Naive thymus-derived CD8-positive, alpha-beta T cell (primary cell): ENCODE data around the gene EPN1. TPM values are rescaled to one million over a fixed set of nuclear protein-coding genes. Genes with fewer than 3 reads are reported as not detected.

ENCODE experiments used
- ATAC-seq, 2 donors: fragments of 150-1000 bp; cut with Tn5 transposase in 1 of 2; sonication (Bioruptor Pico), chemical (Tn5 transposase) in 1 of 2; 1 replicate in 1 of 2; 2 replicates in 1 of 2; pipeline ENCODE4 v1.10.0; 2021; ENCODE audit warnings: mild to moderate bottlenecking in 2 of 2, moderate library complexity in 2 of 2
- POLR2A ChIA-PET: fragments of 350-600 bp; sonication (Branson Sonifier 250); formaldehyde crosslinking; loops from one replicate; lab custom pipeline; 2021; ENCODE audit warnings: antibody characterized with exemption; lab: Charles Lee
- DNase-seq, 10 donors: peaks; one replicate each; pipeline versions ENCODE4 v3.0.0 to v3.0.0-alpha.2; 2020 to 2022
- H3K27ac Mint-ChIP-seq, 10 donors: one replicate each; pipeline ENCODE4 v1.8.0; 2020 to 2022; ENCODE audit warnings: mild to moderate bottlenecking in 10 of 10, mixed read lengths in 10 of 10, moderate library complexity in 4 of 10, inconsistent platforms in 1 of 10
- H3K27me3 Mint-ChIP-seq, 5 donors: one replicate each; pipeline ENCODE4 v1.8.0; 2021 to 2022; ENCODE audit warnings: mixed read lengths in 5 of 5
- H3K36me3 Mint-ChIP-seq, 3 donors: one replicate each; pipeline ENCODE4 v1.8.0; 2020 to 2022; ENCODE audit warnings: mixed read lengths in 3 of 3, mild to moderate bottlenecking in 2 of 3, inconsistent platforms in 1 of 3
- H3K4me1 Mint-ChIP-seq, 4 donors: one replicate each; pipeline ENCODE4 v1.8.0; 2021 to 2022; ENCODE audit warnings: mixed read lengths in 4 of 4
- H3K4me3 Mint-ChIP-seq, 10 donors: one replicate each; pipeline ENCODE4 v1.8.0; 2020 to 2022; ENCODE audit warnings: mild to moderate bottlenecking in 10 of 10, mixed read lengths in 10 of 10, moderate library complexity in 6 of 10, inconsistent platforms in 1 of 10
- H3K9me3 Mint-ChIP-seq, 9 donors: one replicate each; pipeline ENCODE4 v1.8.0; 2020 to 2022; ENCODE audit warnings: mixed read lengths in 9 of 9, mild to moderate bottlenecking in 3 of 9, inconsistent platforms in 1 of 9, moderate library complexity in 1 of 9
- polyA plus RNA-seq, 3 donors: library from polyadenylated mRNA; unstranded; fragments of 300-500 nt; fragmentation: Illumina TruSeq; gene quantifications; one replicate each; pipeline ENCODE4 v1.2.3, GENCODE V29; 2021
- total RNA-seq, 8 experiments: library from RNA in 2 of 8; stranded (reverse) in 2 of 8; gene quantifications; one replicate each; pipeline ENCODE4 v1.2.3 and lab custom pipeline; 2021 to 2026

EPN1 gene
- total and polyA plus RNA-seq, 5 experiments from 2014 or later = 5.5 to 52.2 (median 15.8) TPM

DNA sequence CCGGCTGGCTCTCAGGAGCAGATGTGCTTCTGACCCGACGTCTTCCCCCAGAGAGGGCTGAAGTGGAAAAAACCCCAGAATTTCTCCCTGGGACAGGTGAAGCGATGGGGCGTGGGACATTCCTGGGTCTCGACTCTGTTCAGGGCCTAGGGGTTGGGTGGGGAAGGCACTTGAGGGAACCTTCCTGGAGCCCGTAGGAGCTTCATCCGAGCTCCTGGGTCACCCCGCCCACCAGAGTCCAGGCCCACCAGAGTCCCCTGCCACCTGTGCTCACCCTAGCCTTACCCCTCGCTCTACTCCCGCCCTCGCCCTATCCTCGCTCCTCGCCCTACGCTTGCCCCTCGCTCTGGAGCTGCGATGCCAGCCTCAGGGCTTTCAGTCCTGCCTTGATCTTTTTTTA lies 23.2 kb downstream of the EPN1 start:
- no peaks in the 10 kb centered on the region for H3K27me3 Mint-ChIP-seq
- POLR2A ChIA-PET = no interaction called here
- peaks cover 0 to 60% (median 6%) of the 10 kb centered on the region in 3 donors for H3K36me3 Mint-ChIP-seq
- ATAC-seq (no peak), DNase-seq (no peak)
- H3K4me1 Mint-ChIP-seq = no peaks in the 10 kb centered on the region
- no peak overlapping the region for H3K4me3 Mint-ChIP-seq
- H3K9me3 Mint-ChIP-seq = no peaks in the 10 kb centered on the region
- peak overlapping the region in 2 of 10 donors; percentile 20 to 57 for H3K27ac Mint-ChIP-seq

DNA sequence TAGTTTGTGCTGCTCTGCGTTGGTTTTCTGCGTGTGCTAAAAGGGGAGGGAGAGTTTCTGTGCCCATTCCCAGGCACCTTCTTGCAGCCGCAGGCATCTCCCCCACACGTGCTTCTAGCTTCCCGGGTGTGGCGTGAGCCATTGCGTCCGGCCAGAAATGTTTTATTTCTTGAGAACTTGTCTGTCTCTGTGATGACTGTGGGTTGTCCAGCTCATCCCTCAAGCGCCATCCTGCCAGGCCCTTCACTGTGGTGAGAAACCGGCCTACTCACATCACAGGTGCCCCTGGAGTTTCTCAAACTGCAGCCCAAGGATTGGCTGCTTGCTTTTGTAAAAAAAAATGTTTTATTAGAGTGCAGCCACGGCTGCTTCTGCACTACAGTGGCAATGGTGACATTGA lies 24.2 kb downstream of the EPN1 start:
- Mint-ChIP-seq H3K27ac (peak overlapping the region in 2 of 10 donors; percentile 7 to 15), H3K27me3 (no peaks in the 10 kb centered on the region), H3K4me3 (no peak overlapping the region), H3K9me3 (no peaks in the 10 kb centered on the region), H3K4me1 (peaks cover 0 to 5% (median under 1%) of the 10 kb centered on the region in 4 donors), H3K36me3 (peaks cover 0 to 50% (median 6%) of the 10 kb centered on the region in 3 donors)
- no peak for DNase-seq
- POLR2A ChIA-PET = no interaction called here
- no peak for ATAC-seq

DNA sequence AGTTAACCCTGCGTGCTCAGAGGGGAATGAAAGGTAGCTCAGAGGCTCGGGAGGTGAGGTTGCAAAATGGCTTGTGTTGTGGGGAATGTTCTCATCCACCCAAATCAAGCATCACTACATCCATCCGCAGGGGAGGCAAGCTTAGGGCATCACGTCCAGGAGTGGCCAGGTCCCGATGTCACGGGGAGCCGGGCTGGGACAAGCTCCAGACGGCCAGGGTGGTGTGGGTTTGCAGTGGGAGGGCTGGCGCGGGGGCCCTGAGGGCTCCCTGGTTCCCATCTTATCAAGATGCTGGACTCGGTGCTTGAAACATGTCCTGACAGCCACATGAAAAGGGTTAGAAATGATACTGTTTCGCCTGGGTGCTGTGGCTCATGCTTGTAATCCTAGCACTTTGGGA lies 25.8 kb downstream of the EPN1 start:
- DNase-seq (no peak), ATAC-seq (no peak)
- peaks cover 0 to 37% (median 15%) of the 10 kb centered on the region in 3 donors for H3K36me3 Mint-ChIP-seq
- no peak overlapping the region for H3K4me3 Mint-ChIP-seq
- peaks cover 0 to 12% (median 2%) of the 10 kb centered on the region in 4 donors for H3K4me1 Mint-ChIP-seq
- H3K27ac Mint-ChIP-seq = no peak overlapping the region
- H3K27me3 Mint-ChIP-seq = no peaks in the 10 kb centered on the region
- POLR2A ChIA-PET = interaction anchor here (0.7 kb wide), 1 partner anchor 47 kb away, joined by 3 read pairs; no protein-coding TSS in a partner anchor
- no peaks in the 10 kb centered on the region for H3K9me3 Mint-ChIP-seq

DNA sequence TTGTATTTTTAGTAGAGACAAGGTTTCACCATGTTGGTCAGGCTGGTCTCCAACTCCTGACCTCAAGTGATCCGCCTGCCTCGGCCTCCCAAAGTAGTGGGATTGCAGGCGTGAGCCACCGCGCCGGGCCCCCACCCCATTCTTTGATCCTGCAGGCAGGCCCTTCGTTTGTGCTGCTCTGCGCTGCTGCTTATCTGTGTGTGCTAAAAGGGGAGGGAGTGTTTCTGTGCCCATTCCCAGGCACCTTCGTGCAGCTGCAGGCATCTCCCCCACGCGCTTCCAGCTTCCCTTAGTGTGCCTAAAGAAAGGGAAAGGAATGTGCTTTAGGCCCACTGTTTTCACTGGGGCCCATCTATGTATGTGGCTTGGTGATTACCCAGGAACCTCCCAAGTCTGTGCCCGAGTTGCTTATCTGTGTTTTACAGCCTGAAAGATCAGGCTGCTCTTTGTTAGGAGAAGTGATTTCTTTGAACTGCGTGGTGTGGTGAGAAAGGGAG lies 27.2 kb downstream of the EPN1 start:
- Mint-ChIP-seq H3K36me3 (peaks cover 0 to 24% (median 15%) of the 10 kb centered on the region in 3 donors), H3K27me3 (no peaks in the 10 kb centered on the region), H3K9me3 (no peaks in the 10 kb centered on the region), H3K4me1 (peaks cover 0 to 12% (median 2%) of the 10 kb centered on the region in 4 donors), H3K27ac (no peak overlapping the region), H3K4me3 (no peak overlapping the region)
- ATAC-seq (no peak), DNase-seq (no peak)
- POLR2A ChIA-PET = no interaction called here

DNA sequence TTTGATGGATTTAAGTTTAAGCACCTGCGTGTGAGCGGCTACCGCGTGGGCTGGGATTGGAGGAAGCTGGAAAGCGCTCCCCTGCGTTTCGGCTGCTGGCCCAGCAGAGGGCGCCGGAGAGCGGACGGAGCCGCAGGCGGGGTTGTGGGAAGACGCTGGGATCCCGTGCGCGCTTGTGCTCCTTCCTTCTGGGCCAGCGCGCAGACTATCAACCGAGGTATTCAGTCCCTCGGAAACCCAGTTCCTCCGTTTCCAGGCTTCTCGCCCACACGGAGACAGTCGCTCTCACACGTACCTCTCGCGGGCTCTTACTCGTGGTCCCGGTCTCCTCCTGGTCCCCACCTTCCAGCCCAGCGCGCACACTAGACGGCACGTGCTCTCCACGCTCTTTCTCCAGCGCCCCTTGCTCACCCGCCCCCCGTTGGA lies 28.8 kb downstream of the EPN1 start:
- DNase-seq (peak in 7 of 10 donors; percentile 7 to 42 (median 30)), ATAC-seq (peak; percentile 63 to 66)
- peak overlapping the region in 2 of 10 donors; percentile 25 to 76 for H3K27ac Mint-ChIP-seq
- H3K36me3 Mint-ChIP-seq = peaks cover 0 to 12% (median 12%) of the 10 kb centered on the region in 3 donors
- no peak overlapping the region for H3K4me3 Mint-ChIP-seq
- peaks cover 0 to 12% (median 2%) of the 10 kb centered on the region in 4 donors for H3K4me1 Mint-ChIP-seq
- no peaks in the 10 kb centered on the region for H3K27me3 Mint-ChIP-seq
- H3K9me3 Mint-ChIP-seq = no peaks in the 10 kb centered on the region
- POLR2A ChIA-PET = interaction anchor here (0.6 kb wide), 1 partner anchor 1271 kb away, joined by 3 read pairs; no protein-coding TSS in a partner anchor

DNA sequence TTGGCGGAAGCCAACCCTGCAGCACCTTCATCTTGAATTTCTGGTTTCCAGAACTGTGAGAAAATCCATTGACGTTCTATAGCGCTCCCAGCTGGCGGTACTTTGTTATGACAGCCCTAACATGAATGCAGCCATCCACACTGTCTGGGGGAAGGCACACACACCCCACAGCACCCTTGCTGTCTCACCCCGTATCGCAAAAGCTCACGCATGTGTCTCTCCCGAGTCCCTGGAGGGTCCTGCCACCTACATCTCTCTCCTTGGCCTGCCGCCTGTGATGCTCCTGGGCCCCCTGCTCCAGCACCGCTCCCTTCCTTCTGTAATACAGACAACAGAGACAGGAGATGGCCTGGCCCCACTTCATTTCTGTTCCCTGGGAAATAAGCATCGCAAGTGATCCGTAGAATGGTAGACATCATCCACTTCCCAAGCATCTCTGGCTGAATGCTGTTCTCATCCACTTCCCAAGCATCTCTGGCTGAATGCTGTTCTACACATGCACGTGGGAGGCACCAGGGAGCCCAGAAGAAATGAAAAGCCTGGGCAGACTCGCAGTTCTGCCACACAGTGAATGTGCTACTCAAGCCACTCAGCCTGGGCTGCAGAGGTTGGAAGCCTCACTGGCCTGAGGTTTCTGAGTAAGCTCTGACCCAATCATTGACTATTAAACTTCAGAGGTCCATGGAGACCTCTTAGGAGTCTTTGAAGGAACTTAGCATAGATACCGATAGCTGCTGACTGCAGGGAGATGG lies 29.6 kb downstream of the EPN1 start:
- Mint-ChIP-seq H3K27me3 (no peaks in the 10 kb centered on the region), H3K36me3 (peaks cover 0 to 11% (median 6%) of the 10 kb centered on the region in 3 donors), H3K4me1 (peaks cover 0 to 12% (median 2%) of the 10 kb centered on the region in 4 donors), H3K4me3 (no peak overlapping the region), H3K27ac (peak overlapping the region in 1 of 10 donors; percentile 36), H3K9me3 (no peaks in the 10 kb centered on the region)
- ATAC-seq (no peak), DNase-seq (no peak)
- POLR2A ChIA-PET = interaction anchor here (0.7 kb wide), 1 partner anchor 23 kb away, joined by 3 read pairs; no protein-coding TSS in a partner anchor

DNA sequence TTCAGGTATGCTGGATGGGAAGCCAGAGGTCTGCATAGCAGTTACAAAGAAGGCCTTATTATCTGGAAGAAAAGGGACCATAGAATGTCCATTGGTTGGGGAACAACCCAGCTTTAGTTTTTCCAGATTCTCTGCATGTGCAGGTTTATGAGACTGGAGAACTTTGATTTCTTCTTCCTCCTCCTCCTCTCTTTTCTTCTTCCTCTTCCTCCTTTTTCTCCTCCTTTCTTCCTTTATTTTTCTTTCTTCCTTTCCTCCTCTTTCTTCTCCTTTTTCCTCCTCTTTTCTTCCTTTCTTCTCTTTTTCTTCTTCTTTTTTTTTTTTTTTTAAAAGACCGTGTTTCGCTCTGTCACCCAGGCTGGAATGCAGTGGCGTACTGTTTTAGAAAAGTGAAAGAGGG lies 30.9 kb downstream of the EPN1 start:
- no peak for DNase-seq
- Mint-ChIP-seq H3K4me1 (peaks cover 0 to 12% (median 2%) of the 10 kb centered on the region in 4 donors), H3K4me3 (no peak overlapping the region), H3K27me3 (no peaks in the 10 kb centered on the region), H3K27ac (peak overlapping the region in 1 of 10 donors; percentile 13), H3K36me3 (peaks cover 0 to 11% (median 0%) of the 10 kb centered on the region in 3 donors), H3K9me3 (no peaks in the 10 kb centered on the region)
- POLR2A ChIA-PET = interaction anchor here (0.6 kb wide), 1 partner anchor 80 kb away, joined by 3 read pairs; no protein-coding TSS in a partner anchor
- no peak for ATAC-seq

DNA sequence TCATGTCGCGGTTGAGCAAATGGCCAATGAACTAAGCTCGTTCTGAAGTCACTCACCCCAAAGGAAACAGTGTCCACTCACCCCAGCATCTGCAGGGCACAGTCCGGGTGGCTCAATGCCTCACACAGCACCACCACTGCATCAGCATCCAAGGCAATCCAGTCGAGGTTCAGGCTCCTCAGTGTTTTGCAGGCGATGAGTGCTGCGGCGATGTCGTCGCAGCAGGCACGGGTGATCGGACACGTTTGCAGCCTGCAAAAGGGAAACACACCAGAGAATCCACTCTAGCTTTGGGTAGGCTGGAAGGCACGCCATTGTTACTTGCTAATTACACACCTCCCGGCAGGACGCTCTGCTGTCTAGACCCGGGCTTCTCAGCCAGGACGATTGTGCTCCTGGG lies 36.7 kb downstream of the EPN1 start:
- peaks cover 3 to 12% (median 7%) of the 10 kb centered on the region in 4 donors for H3K4me1 Mint-ChIP-seq
- no peaks in the 10 kb centered on the region for H3K36me3 Mint-ChIP-seq
- H3K27me3 Mint-ChIP-seq = peaks cover 0 to 9% (median 4%) of the 10 kb centered on the region in 5 donors
- peaks cover 0 to 9% (median 0%) of the 10 kb centered on the region in 9 donors for H3K9me3 Mint-ChIP-seq
- POLR2A ChIA-PET = interaction anchor here (0.6 kb wide), 1 partner anchor 138 kb away, joined by 3 read pairs; no protein-coding TSS in a partner anchor
- no peak for ATAC-seq
- no peak for DNase-seq
- peak overlapping the region in 5 of 10 donors; percentile 43 to 72 (median 69) for H3K27ac Mint-ChIP-seq
- H3K4me3 Mint-ChIP-seq = no peak overlapping the region

DNA sequence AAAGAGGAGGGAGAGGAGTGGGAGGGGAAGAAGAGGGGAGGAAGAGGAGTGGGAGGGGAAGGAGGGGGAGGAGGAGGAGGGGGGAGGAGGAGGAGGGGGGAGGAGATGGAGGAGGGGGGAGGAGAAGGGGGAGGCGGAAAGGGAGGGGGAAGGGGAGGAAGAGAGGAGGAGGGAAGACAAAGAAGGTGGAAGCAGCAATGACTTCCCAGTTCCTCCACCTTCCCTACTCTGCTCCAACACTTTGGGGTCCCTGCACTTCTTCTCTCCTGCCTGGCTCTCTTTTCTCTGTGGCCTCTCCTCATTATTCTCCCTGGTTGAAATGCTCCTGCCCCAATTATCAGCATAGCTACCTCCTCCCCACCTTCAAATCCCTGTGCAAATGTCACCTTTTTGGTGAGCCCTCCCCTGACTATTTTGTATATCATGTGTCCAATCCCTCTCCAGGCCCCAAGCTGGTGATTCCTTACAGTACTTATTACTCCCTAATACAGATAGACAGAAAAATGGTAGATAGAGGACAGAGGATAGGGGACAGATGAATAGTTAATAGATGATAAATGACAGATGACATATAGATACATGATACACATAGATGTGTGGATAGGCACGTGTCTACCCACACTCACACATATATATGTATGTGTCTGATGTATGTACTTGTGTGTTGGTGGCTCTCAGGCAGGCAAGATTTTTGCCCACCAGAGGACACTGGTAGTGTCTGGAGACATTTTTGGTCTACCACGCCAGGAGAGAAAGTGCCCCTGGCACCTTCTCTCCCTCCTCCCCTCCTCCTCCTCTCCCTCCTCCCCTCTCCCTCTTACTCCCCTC lies 38.0 kb downstream of the EPN1 start:
- peak overlapping the region in 4 of 10 donors; percentile 31 to 58 (median 50) for H3K27ac Mint-ChIP-seq
- no peaks in the 10 kb centered on the region for H3K36me3 Mint-ChIP-seq
- POLR2A ChIA-PET = no interaction called here
- H3K27me3 Mint-ChIP-seq = peaks cover 8 to 22% (median 17%) of the 10 kb centered on the region in 5 donors
- ATAC-seq (no peak), DNase-seq (no peak)
- no peak overlapping the region for H3K4me3 Mint-ChIP-seq
- peaks cover 3 to 12% (median 7%) of the 10 kb centered on the region in 4 donors for H3K4me1 Mint-ChIP-seq
- H3K9me3 Mint-ChIP-seq = peaks cover 0 to 9% (median 0%) of the 10 kb centered on the region in 9 donors

DNA sequence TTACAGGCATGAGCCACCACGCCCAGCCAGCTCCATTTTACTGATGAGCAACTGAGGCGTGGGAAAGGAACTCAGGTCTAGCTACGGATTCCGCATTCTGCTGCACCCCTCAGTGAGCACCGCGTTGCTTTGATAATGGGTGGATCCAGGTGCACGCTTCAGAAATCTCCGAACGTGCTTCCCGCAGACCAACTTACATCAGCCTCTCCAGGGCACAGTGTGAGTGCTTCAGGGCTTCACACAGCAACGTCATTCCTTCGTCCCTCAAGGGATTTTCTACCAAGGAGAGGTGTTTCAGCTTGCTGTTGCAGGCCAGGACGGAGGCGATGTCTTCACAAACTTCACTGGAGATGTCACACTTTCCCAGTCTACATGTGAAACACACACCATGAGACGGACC lies 41.5 kb downstream of the EPN1 start:
- POLR2A ChIA-PET = no interaction called here
- H3K27me3 Mint-ChIP-seq = peaks cover 31 to 52% (median 38%) of the 10 kb centered on the region in 5 donors
- peaks cover 2 to 28% (median 12%) of the 10 kb centered on the region in 9 donors for H3K9me3 Mint-ChIP-seq
- peaks cover 0 to 20% (median 10%) of the 10 kb centered on the region in 3 donors for H3K36me3 Mint-ChIP-seq
- peaks cover 3 to 12% (median 7%) of the 10 kb centered on the region in 4 donors for H3K4me1 Mint-ChIP-seq
- no peak for ATAC-seq
- H3K4me3 Mint-ChIP-seq = no peak overlapping the region
- no peak overlapping the region for H3K27ac Mint-ChIP-seq
- DNase-seq = no peak

DNA sequence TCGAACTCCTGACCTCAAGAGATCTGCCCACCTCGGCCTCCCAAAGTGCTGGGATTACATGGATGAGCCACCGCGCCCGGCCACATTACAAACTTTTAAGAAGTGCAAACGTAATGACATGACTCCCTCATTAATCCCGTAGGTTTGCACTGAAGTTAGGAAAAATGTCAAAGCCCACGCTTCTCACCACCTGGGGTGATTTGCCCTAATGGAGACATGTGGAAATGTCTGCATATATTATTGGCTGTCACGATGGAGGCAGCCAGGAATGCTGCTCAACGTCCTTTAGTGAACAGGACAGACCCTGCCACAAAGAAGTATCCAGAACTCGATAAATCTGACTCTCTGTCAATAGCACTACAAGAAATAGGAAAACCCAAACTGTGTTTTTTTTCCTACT lies 42.2 kb downstream of the EPN1 start:
- Mint-ChIP-seq H3K4me1 (peaks cover 3 to 11% (median 5%) of the 10 kb centered on the region in 4 donors), H3K9me3 (peaks cover 3 to 35% (median 19%) of the 10 kb centered on the region in 9 donors), H3K27ac (no peak overlapping the region), H3K27me3 (peaks cover 37 to 59% (median 43%) of the 10 kb centered on the region in 5 donors), H3K4me3 (no peak overlapping the region), H3K36me3 (peaks cover 0 to 27% (median 16%) of the 10 kb centered on the region in 3 donors)
- ATAC-seq (no peak), DNase-seq (no peak)
- POLR2A ChIA-PET = no interaction called here
